ENCODE data around the gene ODF2L.

The ODF2L gene

DNA sequence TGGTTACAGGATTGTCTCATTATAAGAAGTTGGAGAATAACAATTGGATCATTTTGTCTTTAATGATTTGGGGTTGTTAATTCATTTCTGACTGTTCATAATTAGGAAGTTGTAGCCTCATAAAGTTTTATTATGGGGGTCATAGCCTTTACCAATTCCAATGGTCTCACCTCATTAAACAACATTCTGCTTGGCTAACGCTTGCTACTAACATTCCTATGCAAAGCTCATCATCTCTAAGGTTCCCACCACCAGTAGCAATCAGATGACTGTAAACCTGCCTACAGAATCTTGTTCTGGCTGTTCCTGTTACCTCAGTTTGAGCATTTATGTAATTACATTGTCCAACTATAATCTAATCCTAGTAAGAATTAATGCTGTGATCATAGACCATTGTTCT is 60.2 kb downstream of the ODF2L start:
- no peaks in the 10 kb centered on the region for H3K36me3 ChIP-seq (ENCODE audit: insufficient read depth, low read length)
- no peaks in the 10 kb centered on the region for H3K9me3 ChIP-seq (ENCODE audit: low read length)
- H3K4me3 ChIP-seq (ENCODE audit: low read length): no peak overlapping the region
- no peak overlapping the region for H2AFZ ChIP-seq (ENCODE audit: low read depth, low read length)
- H3K4me1 ChIP-seq (ENCODE audit: insufficient read depth, low read length): no peaks in the 10 kb centered on the region
- H3K27me3 ChIP-seq (ENCODE audit: insufficient read depth, low read length): no peaks in the 10 kb centered on the region

DNA sequence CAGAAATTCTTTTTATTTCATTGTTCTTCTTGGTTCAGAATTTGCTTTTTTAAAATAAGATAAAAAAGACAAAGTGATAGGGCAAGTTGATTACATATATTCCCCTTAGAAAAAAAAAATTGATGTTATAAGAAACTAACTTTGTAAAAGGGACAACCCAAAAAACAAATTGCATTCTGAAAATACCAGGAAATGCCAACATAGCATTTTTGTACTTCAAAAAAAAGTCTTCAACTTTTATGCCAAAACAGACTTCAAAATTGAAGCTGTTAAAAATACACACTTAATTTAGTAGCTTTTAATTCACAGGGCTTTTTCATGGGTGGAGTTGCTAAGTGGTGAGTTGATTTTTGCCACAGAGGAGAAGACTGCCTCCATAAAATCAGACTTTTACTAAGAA is 70.9 kb downstream of the ODF2L start:
- H3K36me3 ChIP-seq (ENCODE audit: insufficient read depth, low read length): no peaks in the 10 kb centered on the region
- no peaks in the 10 kb centered on the region for H3K4me1 ChIP-seq (ENCODE audit: insufficient read depth, low read length)
- H3K9me3 ChIP-seq (ENCODE audit: low read length): no peaks in the 10 kb centered on the region
- H3K27me3 ChIP-seq (ENCODE audit: insufficient read depth, low read length): no peaks in the 10 kb centered on the region
- H2AFZ ChIP-seq (ENCODE audit: low read depth, low read length): no peak overlapping the region
- H3K4me3 ChIP-seq (ENCODE audit: low read length): no peak overlapping the region

DNA sequence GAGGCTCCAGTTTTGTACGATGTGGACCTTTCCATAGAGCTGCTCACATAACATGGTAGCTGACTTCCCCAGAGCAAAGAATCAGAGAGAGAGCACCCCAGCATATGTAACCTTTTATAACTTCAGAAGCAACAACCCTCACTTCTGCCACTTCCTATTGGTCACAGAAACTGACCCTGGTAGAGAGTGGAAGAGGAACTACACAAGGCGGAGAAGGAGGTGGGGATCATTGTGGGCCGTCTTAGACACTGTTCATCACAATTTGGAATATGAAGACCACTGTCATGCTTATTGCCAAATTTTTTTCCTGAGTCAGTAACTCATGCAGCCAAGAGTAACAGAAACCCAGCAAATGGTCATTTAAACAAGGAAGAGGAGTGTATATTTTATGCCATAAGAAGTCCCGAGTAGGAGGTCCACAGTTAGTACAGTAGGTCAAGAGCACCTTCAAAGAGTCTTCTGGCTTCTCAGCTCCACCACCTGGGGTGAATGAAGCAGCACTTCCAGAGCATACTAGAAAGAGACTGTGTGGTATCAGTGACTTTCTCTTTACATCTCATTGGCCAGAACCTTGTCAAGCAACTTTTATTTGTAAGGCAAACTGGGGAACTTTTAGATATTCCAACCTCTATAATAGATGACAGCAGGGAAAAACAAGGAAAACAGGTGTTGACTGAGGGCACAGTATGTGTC is 71.8 kb downstream of the ODF2L start:
- H3K36me3 ChIP-seq (ENCODE audit: insufficient read depth, low read length): no peaks in the 10 kb centered on the region
- H2AFZ ChIP-seq (ENCODE audit: low read depth, low read length): no peak overlapping the region
- no peaks in the 10 kb centered on the region for H3K9me3 ChIP-seq (ENCODE audit: low read length)
- no peak overlapping the region for H3K4me3 ChIP-seq (ENCODE audit: low read length)
- H3K4me1 ChIP-seq (ENCODE audit: insufficient read depth, low read length): no peaks in the 10 kb centered on the region
- no peaks in the 10 kb centered on the region for H3K27me3 ChIP-seq (ENCODE audit: insufficient read depth, low read length)

DNA sequence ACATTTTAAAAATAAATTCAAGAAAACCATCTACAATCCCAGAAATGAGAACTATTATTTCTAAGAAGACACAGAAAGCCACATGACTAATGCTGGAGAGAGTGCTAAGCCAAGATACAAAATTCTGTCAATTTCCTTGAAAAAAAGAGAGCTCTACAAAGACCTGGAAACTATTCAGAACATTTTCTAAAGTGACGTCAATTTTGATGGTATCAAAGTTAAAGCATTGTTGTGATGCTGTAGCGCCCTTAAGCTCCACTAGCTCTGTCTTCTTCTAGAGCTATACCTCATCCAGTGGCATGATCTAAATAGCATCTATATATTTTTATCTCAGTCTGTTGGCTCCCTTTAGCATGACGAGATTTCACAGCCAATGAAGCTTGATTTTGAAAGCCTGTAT is 73.9 kb downstream of the ODF2L start:
- Histone ChIP-seq H3K4me3 (ENCODE audit: low read length) (no peak overlapping the region), H3K9me3 (ENCODE audit: low read length) (no peaks in the 10 kb centered on the region), H2AFZ (ENCODE audit: low read depth, low read length) (no peak overlapping the region), H3K4me1 (ENCODE audit: insufficient read depth, low read length) (no peaks in the 10 kb centered on the region), H3K27me3 (ENCODE audit: insufficient read depth, low read length) (no peaks in the 10 kb centered on the region), H3K36me3 (ENCODE audit: insufficient read depth, low read length) (no peaks in the 10 kb centered on the region)

DNA sequence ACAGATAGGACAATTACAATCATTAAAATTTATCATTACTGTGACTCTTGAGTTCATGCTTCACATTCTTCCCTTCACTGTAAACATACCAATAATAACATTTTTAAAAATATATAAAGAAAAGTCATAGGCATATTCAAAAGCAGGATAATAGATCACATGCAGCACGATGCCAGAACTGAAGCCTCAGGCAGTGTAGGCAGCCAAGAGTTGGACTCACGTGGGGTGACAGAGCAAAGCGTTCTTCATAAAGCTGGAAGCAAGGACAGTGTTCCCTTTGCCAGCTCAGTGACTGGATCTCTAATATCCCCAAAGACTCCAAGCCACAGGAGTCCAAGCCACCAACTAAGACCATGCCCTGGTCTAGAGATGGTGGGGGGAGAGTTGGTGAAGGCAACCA is 77.7 kb downstream of the ODF2L start:
- H3K27me3 ChIP-seq (ENCODE audit: insufficient read depth, low read length): peaks cover 3% of the 10 kb centered on the region
- no peaks in the 10 kb centered on the region for H3K36me3 ChIP-seq (ENCODE audit: insufficient read depth, low read length)
- no peaks in the 10 kb centered on the region for H3K4me1 ChIP-seq (ENCODE audit: insufficient read depth, low read length)
- H3K4me3 ChIP-seq (ENCODE audit: low read length): no peak overlapping the region
- no peak overlapping the region for H2AFZ ChIP-seq (ENCODE audit: low read depth, low read length)
- H3K9me3 ChIP-seq (ENCODE audit: low read length): no peaks in the 10 kb centered on the region

DNA sequence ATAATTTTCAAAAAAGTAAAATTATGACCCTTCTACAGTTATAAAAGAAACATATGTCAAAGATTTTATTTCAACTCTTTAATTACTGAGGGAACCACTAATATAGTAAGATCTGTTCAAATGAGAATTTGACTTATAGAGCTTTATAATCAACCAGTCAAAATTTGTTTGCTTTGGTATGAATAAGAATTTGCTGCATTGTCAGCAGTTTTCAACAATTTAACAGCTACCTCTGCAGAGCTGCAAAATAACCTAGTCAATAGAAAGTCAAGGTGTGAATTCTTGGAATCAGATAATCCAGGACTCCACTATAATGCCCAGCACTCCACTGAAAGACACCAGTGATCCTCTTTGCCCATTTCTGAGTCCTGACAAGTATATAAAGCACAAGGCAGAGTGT is 78.2 kb downstream of the ODF2L start:
- Histone ChIP-seq H3K36me3 (ENCODE audit: insufficient read depth, low read length) (no peaks in the 10 kb centered on the region), H2AFZ (ENCODE audit: low read depth, low read length) (no peak overlapping the region), H3K9me3 (ENCODE audit: low read length) (no peaks in the 10 kb centered on the region), H3K4me1 (ENCODE audit: insufficient read depth, low read length) (no peaks in the 10 kb centered on the region), H3K27me3 (ENCODE audit: insufficient read depth, low read length) (peaks cover 8% of the 10 kb centered on the region), H3K4me3 (ENCODE audit: low read length) (no peak overlapping the region)

DNA sequence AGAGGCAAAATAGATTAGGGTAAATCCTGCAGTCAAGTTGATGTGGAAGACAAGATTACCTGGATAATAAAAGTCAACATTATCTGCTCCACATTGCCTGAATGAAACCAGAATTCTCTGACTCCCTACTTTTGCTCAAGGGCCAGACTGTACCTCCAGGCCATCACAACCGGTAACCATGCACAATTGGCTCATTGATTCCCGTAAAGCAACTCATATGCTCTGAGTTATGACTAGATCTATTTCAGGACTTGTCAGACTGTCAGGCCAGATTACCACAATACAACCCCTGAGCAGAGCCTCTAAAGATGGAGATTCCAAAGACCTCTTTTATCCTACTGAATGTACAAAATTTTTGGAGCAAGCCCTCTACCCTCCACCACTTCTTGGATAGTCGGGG is 90.4 kb downstream of the ODF2L start:
- Histone ChIP-seq H3K4me1 (ENCODE audit: insufficient read depth, low read length) (no peaks in the 10 kb centered on the region), H2AFZ (ENCODE audit: low read depth, low read length) (no peak overlapping the region), H3K4me3 (ENCODE audit: low read length) (no peak overlapping the region), H3K9me3 (ENCODE audit: low read length) (no peaks in the 10 kb centered on the region), H3K27me3 (ENCODE audit: insufficient read depth, low read length) (peaks cover 2% of the 10 kb centered on the region), H3K36me3 (ENCODE audit: insufficient read depth, low read length) (no peaks in the 10 kb centered on the region)

DNA sequence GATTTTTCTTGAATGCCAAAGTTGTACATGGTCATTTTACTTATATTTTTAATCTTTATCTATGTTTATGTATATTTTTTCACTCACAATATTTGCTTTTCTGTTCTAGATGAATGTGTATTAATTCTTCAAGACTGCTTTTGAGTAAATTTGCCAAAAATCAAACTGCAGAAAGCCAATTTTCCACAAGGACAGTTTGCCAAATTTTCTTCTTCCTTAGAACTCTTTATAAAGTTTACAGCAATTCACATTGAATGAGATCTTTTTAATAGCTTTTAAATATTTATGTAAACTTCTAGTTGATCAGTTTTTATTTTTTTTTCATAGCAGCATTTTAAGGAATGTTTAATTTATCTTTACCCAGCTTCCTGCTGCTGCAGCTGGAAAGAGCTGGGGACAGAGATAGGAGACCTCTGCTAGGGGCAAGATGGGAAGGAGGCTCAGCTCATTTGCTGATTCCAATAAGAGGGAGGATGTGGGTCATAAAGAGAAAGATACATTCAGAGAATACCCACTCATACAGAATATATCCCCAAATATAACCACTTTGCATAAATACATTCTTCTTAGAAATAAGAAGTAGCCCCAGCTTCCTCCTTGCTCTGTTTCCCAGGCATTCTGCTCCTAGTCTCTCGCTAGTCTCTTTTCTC is 93.0 kb downstream of the ODF2L start:
- H3K4me1 ChIP-seq (ENCODE audit: insufficient read depth, low read length): no peaks in the 10 kb centered on the region
- no peaks in the 10 kb centered on the region for H3K36me3 ChIP-seq (ENCODE audit: insufficient read depth, low read length)

More for the DNA sequence above, 93.0 kb downstream of the ODF2L start:
- Histone ChIP-seq H2AFZ (ENCODE audit: low read depth, low read length) (no peak overlapping the region), H3K9me3 (ENCODE audit: low read length) (no peaks in the 10 kb centered on the region), H3K4me3 (ENCODE audit: low read length) (no peak overlapping the region), H3K27me3 (ENCODE audit: insufficient read depth, low read length) (no peaks in the 10 kb centered on the region)
